Kasumi-1 (cell line): ENCODE data around the gene NR5A2.

Source experiments
- DNase-seq, 2 experiments: peaks; one replicate each; lab custom pipeline; 2025; lab: John Stamatoyannopoulos, UW

NR5A2 gene

GRCh38 chr1:200124309-200124708, 96.8 kb downstream of the NR5A2 start:
- DNase-seq: no peak

DNA sequence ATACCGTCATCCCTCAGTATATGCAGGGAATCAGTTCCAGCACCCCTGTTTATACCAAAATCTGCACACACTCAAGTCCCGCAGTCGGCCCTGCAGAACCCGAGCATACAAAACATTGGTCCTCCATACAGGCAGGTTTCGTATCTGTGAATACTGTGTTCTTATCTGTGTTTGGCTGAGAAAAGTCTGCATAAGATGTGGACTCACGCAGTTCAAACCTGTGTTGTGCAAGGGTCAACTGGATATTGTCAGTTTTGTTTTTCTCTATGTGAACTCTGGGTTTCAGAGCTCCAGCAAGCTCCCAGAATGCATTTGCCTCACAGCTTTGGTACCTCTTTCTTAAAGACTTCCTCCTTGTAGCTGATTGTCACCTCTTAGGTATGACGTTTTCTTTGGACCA, 100.6 kb downstream of the NR5A2 start:
- DNase-seq: no peak

- DNase-seq: no peak
Observed at GRCh38 chr1:200128944-200129879, 101.7 kb downstream of the NR5A2 start.

DNA sequence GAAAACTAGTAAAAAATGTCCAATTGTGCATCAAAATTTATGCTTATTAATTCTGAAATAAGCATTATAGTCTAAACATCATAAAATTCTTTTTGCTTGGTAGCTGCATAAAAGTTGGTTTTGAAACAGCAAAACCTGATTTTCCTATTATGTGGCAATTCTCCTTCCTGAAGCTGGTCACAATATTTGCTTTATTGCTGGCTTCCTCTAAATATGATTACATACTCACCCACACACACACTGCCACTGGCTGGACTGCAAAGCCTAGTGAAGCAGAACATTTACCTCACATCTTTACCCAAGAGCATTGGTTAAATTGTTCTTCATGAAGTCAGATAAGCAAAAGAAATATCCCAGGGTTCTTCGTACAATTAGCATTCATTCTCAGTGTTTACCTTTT, 103.0 kb downstream of the NR5A2 start:
- DNase-seq: no peak

DNA sequence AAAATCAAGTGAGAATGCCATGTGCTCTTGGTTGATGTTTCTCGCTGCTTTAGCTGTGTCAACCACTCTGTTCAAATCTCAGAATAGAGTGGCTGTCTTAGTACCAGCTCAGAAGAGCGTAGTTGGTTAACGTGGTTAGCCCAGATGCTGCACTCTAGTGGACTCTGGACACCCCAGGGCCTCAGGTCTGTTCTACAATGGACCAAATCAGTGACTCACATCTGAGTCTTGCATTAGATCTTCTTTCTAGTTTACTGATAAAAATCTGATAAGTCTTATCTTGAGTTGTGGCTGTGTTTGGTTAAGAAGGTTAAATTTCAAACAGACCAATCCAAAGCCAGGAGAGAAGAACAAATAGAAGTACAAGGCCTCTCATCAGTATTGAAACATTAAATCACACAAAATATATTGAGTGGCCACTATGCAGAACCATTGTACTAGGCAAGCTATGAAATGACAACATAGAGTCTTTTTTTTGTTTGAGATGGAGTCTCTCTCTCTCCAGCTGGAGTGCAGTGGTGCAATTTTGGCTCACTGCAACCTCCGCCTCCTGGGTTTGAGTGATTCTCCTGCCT, 104.1 kb downstream of the NR5A2 start:
- DNase-seq: no peak

- no peak for DNase-seq
Observed at GRCh38 chr1:200133123-200133522, 105.6 kb downstream of the NR5A2 start.

GRCh38 chr1:200134116-200134515, 106.6 kb downstream of the NR5A2 start:
- no peak for DNase-seq

- DNase-seq: no peak
Observed at GRCh38 chr1:200136384-200136783, 108.9 kb downstream of the NR5A2 start.

DNA sequence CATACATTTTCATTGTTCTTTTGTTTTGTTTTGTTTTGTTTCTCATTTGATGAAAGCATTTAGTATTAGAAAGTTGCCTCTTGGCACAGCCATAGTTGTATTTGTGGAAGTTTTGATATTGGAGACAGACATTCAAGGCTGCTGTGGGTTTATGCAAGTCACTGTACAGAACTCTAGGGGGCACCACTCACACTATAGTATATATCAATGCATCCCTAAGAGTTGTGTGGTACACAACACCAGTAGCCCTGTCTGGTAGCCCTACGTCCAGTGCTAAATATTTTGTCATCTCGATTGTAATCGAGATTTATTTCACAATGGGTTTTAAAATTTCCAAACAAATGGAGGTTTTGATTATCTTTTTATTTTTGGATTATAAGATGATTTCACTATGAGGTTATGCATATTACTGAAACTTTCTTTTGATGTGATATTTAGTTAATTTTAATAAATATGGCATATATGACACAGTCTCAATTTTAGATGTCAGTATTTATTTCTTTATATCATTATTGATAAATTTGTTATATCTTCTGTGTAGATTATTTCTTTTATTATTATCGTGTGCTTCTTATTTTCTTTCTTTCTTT, 112.2 kb downstream of the NR5A2 start:
- DNase-seq: peak; percentile 81 to 91

- DNase-seq: no peak
Observed at GRCh38 chr1:200143347-200143746, 115.8 kb downstream of the NR5A2 start.

DNA sequence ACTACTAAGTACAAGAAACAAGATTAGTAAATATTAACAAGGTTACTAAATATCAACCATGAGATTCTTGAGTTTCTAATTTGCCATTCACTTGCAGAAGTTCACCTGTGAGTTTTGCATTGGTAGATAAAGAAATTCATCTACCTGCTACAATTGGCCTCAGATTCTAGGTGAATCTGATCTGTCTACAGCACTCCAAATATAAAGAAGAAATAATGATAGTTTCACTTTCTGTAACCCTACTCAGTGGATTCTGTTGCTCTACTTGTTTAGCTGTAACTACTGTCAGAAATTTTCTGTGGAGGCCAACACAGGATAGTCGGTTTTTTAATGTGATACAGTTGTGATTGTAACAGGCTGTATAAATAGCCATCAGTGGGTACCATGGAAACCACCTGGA, 118.6 kb downstream of the NR5A2 start:
- no peak for DNase-seq

DNA sequence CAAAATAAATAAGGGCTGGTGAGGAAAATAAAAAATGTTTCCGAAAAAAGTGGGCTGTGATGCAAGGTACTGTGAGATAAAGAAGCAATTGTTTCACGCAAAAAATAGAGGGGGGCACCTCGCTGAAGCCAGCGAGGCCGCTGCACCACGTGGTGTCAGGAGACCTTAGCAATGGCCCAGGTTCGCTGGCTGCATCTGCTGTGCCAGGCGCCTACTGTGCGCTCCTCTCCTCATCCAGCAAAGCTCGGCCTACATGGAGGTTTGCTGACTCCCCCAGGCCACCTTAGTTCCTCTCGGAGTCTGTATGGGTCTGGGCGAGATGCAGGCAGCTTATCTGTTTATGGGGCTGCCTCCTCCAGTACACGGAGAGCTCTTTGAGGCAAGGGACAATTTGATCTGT, 119.6 kb downstream of the NR5A2 start:
- DNase-seq: no peak

DNA sequence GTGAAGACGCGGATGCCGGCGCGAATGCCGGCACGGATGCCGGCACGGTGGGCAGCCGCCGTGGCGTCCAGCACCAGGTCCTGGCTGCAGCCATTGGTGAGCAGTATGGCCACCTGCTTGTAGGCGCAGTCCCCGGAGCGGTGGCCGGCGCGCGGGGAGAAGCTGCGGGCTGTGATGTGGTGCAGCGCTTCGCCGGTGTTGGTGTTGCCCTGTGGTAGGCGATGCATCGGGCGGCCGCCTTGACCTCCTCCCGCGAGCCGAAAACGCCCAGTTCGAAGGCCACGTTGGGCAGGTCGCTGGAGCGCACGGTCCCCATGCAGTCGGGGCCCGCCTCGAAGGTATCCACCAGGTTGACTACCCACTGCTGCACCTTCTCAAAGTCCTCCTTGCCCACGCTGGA, 120.2 kb downstream of the NR5A2 start:
- no peak for DNase-seq

GRCh38 chr1:200150006-200150405, 122.5 kb downstream of the NR5A2 start:
- DNase-seq: no peak

- no peak for DNase-seq
Observed at GRCh38 chr1:200150721-200151120, 123.2 kb downstream of the NR5A2 start.

- DNase-seq: peak in 1 of 2 experiments; percentile 15
Observed at GRCh38 chr1:200152336-200152735, 124.8 kb downstream of the NR5A2 start.

- DNase-seq: no peak
Observed at GRCh38 chr1:200153277-200154055, 126.0 kb downstream of the NR5A2 start.

GRCh38 chr1:200154069-200154767, 126.7 kb downstream of the NR5A2 start:
- DNase-seq: peak; percentile 100

- no peak for DNase-seq
Observed at GRCh38 chr1:200157715-200158114, 130.2 kb downstream of the NR5A2 start.

DNA sequence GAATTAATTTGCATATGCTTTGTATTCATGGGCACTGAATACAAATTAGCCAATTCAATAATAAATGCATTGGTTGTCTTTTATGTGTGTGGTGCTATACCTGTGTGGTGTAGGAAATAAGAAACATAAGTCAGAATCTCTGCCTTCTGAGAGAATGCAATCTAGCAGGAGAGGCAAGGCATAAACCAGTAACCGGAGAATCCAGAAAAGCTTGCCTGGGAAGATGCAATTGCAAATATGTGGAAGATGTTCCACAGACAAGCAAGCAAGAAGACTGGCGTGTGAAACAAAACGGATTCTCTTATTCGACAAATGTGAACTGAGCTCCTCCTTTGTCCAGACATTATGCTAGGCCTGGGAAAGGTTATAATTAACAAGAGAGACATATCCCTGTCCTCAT, 134.3 kb downstream of the NR5A2 start:
- no peak for DNase-seq

DNA sequence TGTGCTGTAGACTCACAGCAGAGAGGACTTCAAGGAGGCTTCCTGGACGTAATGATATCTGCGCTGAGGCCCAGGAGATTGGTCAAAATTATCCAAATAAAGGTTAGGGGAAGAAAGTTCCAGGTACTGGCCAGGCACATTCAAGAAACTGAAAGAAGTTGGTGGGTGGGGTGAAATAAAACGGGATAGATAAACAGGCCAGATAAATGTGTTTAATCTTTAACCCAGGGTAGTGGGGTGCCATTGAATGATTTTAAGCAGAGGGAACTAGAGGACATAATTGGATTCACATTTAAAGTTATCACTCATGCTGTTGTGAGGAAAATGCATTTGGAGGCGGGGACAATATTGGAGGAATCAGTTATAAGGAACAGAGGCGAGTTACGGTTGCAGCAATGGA, 134.7 kb downstream of the NR5A2 start:
- no peak for DNase-seq

GRCh38 chr1:200162877-200163276, 135.4 kb downstream of the NR5A2 start:
- DNase-seq: no peak
